H1 (cell line): ENCODE data around the gene MICALL1. TPM values are rescaled to one million over a fixed set of nuclear protein-coding genes. Genes with fewer than 3 reads are reported as not detected.
A peak's percentile ranks its signal among the peaks of the same experiment; 100 is the strongest.

Experiments used
- SIN3A ChIP-seq, 2 experiments: IDR thresholded peaks in 1 of 2; conservative IDR thresholded peaks in 1 of 2; 2 replicates each; pipeline ENCODE4 v1.6.1; 2011 to 2012; ENCODE audit warnings: low read length in 2 of 2, improper control_type of control experiment in 1 of 2, low read depth in 1 of 2, mild to moderate bottlenecking in 1 of 2
- polyA plus RNA-seq, 7 experiments: library from polyadenylated mRNA; depleted of rRNA in 3 of 7; stranded (reverse) in 5 of 7; unstranded in 2 of 7; fragments of >200 nt in 5 of 7; fragments of 200-250 nt in 2 of 7; gene quantifications; 1 replicate in 5 of 7; 2 replicates in 1 of 7; 4 replicates in 1 of 7; pipeline versions ENCODE4 v1.2.1 to v1.2.3, GENCODE V29; 2011 to 2013; ENCODE audit warnings: missing spikeins in 2 of 7, mixed read lengths in 2 of 7
- total RNA-seq: library from RNA; stranded (reverse); fragmentation: NEBNext Ultra II Directional; extraction: Animal tissue kit (Norgen Biotek cat#: 25700); gene quantifications from 2 replicates; pipeline ENCODE4 v1.2.1, GENCODE V29; 2021

MICALL1 gene
- total and polyA plus RNA-seq, 2 of the 8 experiments (the other 6 are each of a cell fraction or from before 2014, with no cell fraction given), result 17.7 to 32.1 TPM

GRCh38 chr22:37971475-37972434 lies 65.7 kb downstream of the MICALL1 start (continued):
- 0 out of 4 replicates have a peak, but pooled peaks of 1 of the 2 experiments have one; percentile 46 for TF ChIP-seq SIN3A (conservative IDR thresholded peaks at IDR 0.05 in 1 of 2, IDR thresholded peaks at IDR 0.05 in 1 of 2; ENCODE audit: low read depth in 1 of 2, low read length in 2 of 2)
